SW480 (cell line): Measurements from ENCODE around the gene BTNL2.

Experiments
- DNase-seq: peaks from one replicate; pipeline ENCODE4 v3.0.0-alpha.2; 2016; ENCODE audit warnings: low spot score

Gene BTNL2

GRCh38 chr6:32413427-32414047 lies 6.6 kb upstream of the BTNL2 start:
- DNase-seq, result peak; percentile 60

DNA sequence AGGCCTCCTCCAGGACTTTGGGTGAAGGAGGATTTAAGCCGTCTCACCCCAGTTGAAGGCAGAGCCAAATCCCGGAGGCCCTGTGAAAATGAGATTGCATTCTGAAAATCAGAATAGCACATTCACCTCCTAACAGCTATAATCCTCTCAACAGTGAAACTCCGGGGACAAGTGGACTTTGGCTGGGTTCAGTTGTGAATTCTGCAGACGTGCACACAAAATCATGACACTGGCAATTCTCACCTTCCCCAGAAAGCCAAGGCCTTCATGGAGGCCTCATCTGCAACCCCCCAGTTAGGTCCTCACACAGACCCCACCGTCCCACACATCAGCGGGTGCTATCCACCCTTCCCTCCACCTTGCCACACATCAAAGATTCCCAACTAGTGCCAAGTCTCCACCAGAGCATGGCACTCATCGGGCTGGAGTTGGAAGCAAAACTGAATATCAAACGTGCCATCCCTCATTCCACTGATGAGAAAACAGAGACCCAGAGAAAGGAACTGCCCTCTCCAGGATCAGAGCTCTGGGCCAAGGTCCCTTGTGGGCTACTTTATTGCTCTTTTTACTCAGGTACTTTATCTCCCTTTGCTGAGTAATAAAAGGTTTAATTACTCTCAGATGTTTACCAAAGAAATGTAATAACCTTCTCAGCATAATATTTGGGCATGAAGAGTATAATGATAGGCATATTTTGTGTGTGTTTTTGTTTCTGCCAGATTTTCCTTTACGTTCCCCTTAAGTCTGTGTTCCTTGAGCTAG lies 4.8 kb upstream of the BTNL2 start:
- no peak for DNase-seq

DNA sequence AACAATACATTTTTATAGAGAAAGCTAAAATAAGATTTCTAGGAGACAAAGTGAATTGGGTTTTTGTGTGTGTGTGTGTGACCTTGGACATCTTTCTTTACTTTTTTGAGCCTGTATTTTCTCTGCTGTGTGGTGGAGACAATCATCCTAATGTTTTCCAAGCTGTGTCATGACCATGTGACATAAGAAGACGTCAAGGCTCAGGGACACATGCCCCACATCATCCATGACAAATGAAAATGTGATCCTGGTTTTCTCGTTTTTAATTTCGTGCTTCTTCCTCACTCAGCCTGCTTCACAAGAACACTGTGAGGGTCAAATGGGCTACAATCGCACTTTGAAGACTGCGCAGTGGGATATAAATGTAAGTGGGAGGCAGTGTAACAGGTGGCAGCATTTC lies 3.9 kb upstream of the BTNL2 start:
- no peak for DNase-seq

- no peak for DNase-seq
These were observed 784 bp downstream of the BTNL2 start for GRCh38 chr6:32406197-32406596.

GRCh38 chr6:32405656-32406055 lies 1.3 kb downstream of the BTNL2 start:
- no peak for DNase-seq

DNA sequence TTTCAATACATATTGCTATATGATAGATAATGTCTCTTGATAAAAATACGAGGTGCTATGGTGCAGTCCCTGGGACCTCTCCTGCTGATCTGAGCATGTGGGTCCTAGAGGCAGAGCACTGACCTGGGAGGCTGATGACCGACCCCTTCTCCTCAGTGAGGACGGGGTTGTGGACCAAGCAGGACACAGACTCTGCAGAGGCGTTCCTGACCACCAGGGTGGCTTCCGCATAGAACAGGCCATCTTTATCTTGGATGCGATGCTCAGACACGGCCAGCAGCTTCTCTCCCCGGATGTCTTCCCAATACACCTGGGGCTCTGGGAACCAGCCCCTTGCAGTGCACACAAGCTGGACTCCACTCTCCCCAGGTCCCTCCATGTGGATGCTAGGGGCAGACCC lies 4.2 kb downstream of the BTNL2 start:
- DNase-seq, result no peak

- no peak for DNase-seq
These were observed 5.6 kb downstream of the BTNL2 start for GRCh38 chr6:32401284-32401963.

DNA sequence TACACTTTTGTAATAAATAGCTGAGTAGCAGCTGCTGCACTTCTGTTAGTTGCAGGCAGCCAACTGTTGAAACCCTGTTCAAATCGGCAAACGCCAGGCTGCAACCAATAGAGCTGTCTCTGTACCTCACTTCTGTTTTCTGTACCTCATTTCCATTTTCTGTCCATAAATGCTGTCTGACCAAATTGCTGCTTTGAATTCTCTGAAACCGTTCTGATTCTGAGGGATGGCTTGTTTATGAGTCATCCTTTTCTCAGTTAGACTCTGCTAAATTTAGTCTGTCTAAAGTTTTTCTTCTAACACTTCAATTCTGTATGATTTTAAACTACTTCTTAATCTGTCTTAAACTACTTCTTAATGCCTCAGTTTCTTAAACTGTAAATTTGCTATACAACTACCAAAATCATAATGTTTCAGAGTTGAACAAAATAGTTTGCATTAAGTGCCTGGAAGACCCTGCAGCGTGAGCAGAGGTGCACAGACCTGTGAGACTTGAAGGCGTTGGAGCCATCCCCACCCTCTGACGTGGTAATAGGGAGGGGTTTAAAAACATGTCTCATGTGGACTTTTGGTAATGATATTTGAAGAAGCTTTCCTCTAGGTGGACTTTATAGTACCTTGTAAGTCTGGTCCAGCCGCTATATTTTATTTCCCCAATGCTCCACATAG lies 9.6 kb downstream of the BTNL2 start:
- DNase-seq, result no peak

- no peak for DNase-seq
These were observed 11.0 kb downstream of the BTNL2 start for GRCh38 chr6:32396028-32396427.

DNA sequence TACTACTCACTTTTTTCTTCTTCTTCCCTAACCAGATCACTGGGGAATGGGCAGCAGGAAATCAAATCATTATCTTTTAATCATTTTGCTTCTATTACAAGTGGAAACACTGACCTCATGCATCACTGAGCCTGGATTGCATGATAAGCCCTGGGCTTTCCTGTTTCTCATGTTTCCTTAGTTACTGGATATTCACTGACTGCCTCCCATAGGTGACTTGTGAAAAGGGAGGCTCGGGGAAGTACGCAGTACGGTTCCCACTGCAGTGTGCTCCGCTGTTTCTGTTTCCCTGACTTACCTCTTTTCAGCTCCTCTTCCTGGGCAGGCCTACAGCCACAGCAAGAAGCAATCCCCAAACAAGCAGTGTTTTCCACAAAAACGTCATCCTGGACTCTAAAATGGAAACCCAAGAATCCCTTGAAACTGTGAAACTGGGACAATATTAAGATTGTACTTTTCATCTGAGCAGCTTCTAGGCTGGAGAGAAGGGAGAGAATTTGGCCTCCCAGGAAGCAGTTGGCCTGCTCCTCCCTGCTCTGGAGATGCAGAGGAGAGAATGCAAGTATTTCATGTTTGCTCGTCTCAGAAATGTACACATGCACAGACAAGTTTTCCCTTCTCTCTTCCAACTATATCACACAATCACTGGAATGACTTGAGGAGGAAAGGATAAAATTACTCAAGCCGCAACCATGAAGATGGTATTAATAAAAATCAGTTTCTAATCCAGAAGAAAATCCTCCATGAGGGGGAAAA lies 13.1 kb downstream of the BTNL2 start:
- no peak for DNase-seq

DNA sequence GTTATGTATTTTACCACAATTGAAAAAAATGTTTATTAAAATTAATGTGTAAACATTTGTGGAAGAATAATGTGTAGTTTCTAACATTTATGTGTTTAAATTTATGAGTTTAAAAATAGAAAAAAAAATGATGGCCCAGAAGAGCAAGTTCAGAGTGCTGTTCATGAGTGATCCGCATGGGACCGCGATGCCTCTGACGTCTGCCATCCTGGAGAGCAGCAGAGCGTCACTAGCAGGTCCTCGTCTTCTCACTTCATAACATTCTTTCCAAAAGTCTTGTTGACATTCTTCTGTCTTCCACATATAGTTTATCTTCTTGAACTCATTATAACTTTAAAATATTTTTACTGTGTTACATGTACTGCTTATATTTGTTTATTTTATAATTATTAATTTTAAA lies 15.5 kb downstream of the BTNL2 start:
- DNase-seq, result no peak

DNA sequence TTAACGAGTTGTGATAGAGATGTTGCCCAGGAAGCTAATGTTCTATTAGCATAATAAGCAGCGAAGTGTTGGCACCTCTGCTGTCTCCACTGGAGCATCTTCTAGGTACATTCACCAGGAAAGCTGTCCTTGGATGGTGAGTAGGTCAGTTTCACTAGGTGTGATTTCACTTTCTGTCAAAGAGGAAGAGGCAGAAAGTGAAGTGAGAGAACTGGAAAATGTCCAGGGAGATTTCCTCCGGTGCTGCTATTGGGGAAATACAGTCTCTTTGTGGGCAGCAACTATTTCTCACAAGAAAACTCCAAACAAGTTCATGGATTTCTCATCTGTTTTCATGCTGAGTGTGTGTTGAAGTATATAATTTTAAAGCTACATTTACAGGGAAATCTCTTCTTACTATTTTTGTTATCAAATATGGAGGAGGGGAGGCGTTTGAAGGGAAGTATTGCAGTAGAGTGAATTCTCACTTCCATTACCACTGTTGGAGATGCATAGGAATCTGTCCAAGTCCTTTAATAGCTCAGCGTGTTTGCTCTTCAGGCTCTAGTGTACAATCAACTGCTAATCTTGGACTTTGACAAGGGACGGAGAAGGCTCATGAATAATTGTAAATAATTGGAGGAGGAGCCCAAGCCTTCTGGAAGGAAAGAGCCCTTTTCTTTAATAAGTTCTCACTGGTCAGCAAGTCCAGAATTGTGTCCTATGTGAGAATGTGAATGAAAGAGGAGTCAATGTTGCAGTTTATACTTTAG lies 19.2 kb downstream of the BTNL2 start:
- DNase-seq, result no peak

GRCh38 chr6:32386040-32386439 lies 20.9 kb downstream of the BTNL2 start:
- no peak for DNase-seq

DNA sequence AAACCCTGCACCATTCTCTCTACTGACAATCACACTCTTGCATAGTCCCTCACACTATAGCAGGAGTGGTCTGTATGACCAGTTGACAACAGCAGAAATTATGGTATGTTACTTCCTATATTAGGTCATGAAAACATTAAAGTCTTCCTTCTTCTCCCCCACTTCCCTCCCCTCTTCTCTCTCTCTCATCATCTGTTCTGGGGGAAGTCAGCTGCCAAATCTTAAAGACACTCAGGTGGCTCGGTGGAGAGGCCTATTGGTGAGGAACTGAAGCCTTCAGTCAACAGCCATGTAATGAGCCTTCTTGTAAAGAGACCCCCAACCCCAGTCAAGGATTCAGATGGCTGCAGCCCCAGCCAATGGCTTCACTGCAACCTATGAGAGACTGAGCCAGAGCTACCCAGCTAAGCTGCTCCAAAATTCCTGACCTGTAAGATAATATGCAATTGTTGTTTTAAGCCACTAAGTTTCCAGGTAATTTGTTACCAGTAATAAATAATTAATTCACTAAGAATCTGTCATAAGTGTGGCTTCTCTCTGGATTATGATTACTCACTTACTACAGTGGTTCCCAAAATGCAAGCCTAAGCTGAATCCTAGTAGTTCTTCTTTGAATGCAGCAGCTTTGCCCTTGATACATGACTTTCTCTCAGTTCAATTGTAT lies 24.1 kb downstream of the BTNL2 start:
- no peak for DNase-seq

DNA sequence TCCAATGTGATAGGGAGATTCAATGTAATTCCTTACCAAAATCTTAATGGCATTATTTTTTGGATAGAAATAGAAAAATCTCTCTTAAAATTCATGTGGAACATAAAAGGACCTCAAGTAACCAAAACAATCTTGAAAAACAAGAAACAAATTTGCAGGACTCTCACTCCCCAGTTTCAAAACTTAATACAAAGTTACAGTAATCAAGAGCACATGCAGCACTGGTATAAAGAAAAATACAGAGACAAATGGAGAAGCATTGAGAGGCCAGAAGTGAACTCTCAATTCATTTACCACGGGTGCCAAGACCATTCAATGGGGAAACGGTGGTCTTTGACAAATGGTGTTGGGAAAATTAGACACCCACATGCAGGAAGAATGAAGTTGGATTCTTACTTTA lies 27.4 kb downstream of the BTNL2 start:
- DNase-seq, result no peak

DNA sequence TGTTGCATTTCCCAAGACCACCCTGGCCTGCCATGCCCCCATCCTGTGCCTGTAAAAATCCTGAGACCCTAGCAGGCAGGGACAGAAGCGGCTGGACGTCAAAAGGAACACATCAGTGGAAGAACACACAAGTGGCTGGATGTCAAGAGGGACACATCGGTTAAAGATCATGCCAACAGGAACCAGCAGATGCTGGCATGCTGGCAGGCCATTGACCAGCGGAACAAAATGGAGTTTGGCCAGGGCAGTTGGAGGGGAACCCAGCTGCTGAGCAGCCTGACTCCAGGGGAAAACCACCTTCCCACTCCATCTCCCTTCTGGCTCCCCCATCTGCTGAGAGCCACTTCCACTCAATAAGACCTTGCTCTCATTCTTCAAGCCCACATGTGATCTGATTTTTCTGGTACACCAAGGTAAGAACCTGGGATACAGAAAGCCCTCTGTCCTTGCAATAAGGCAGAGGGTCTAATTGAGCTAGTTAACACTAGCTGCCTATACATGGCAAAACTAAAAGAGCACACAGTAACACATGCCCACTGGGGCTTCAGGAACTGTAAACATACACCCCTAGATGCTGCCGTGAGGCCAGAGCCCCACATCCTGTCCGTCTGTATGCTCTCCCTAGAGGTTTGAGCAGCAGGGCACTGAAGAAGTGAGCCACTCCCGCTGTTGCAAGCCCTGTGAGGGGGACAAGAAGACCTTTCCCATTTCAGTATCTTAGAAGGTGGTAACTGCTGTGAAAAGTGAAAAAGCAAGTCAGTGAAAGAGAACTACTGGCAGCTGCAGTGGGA lies 31.0 kb downstream of the BTNL2 start:
- DNase-seq, result no peak

DNA sequence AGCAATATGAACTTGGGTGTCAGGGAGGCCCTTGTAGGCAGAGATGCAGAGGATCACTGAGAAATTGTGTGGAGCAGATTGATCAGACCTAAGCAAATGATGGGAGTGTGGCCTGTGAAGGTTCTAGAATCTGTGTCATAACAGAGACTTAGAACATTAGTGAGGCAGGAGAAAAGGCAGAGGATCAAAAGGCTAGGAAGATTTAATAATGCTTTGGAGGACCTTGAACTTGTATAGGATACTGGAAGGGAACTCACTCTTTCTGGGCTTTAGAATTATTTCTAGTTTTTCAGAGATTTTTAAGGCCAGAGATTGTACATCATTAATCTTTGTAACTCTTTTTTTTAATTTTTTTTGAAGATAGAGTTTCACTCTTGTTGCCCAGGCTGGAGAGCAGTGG lies 35.2 kb downstream of the BTNL2 start, which contains the start of gene TSBP1:
Gene TSBP1 (minus strand): TSS at position 101 of the 400 bp plus-strand sequence. CDS start 197 bp downstream, outside the sequence.
- no peak for DNase-seq

GRCh38 chr6:32371229-32371628 lies 35.8 kb downstream of the BTNL2 start:
- DNase-seq, result no peak

- peak; percentile 3 for DNase-seq
These were observed 36.5 kb downstream of the BTNL2 start for GRCh38 chr6:32370505-32370904.

GRCh38 chr6:32369660-32370059 lies 37.3 kb downstream of the BTNL2 start:
- no peak for DNase-seq
